NCI-H748 treated with DMSO at 0.1 percent for 48 hours (cell line): ENCODE data around the gene SMIM26.

Source experiments
- DNase-seq: peaks from one replicate; lab custom pipeline; 2025; lab: John Stamatoyannopoulos, UW

Gene SMIM26

DNA sequence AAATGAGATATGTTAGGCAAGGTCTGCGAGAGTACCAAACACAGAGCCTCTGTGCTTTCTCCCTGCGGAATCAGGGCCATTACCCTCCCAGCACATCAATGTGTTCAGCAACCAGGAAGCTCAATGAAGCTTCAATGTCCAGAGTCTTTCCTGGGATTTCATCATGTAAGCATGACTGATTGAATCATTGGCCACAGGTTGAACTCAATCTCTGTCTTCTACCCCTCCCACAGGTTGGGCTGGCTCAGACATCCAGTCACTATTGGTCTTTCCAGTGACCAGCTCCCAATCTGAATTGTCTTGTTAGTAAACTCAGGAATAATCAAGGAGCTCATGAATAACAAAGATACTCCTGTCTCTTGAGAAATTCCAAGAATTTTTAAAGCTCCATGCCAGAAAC lies 17.9 kb downstream of the SMIM26 start:
- no peak for DNase-seq

DNA sequence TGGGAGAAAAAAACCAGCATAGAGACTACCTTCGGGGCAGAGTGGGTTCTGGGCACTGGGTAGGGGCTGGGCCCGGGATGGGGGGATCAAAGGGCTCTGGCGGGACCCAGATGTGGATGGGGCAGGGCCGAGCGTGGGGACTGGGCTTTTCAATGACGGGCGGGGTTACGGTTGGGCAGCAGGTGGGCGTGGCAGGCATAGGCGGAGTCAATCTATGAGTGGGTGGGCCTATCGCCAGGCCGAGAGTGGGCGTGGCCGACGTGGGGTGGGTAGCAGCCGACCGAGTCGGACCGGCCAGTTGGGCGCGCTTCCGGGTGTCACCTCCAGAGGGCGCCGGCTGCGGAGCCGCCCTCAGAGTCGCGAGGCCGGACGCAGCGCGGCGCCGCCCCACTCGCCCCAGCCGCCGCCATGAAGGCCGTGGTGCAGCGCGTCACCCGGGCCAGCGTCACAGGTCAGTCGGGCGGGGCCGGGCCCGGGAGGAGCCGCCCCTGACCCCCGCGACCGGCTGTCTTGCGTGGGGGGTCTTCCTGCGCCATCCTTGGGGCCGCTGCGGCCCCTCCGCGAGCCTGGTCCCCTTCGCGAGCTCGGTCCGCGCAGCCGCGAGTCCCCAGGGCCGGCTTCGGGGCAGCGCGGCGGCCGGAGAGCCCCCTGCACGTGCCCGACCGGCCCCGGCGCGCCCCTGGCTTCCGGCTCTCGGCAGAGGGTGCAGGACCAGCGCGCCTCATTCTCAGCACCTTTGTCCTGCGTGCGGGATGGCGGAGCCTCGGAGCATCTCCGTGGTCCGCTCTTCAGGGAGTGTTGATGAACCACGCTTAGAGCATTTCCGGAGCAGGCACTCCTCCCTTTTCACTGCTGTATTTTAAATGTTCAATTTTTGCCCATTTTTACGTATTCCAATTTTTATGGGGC lies 20.7 kb downstream of the SMIM26 start, which contains the start of gene DTD1:
DTD1 (plus strand) TSS at position 390 of the 909 bp plus-strand sequence; CDS start at position 409, 19 bp downstream.
- peak; percentile 95 for DNase-seq

GRCh38 chr20:18588574-18588933 lies 21.3 kb downstream of the SMIM26 start:
- no peak for DNase-seq

- DNase-seq = no peak
Observed at GRCh38 chr20:18589941-18590674, 22.9 kb downstream of the SMIM26 start.

GRCh38 chr20:18596270-18596669 lies 29.0 kb downstream of the SMIM26 start:
- DNase-seq = no peak

GRCh38 chr20:18609741-18610140 lies 42.5 kb downstream of the SMIM26 start:
- no peak for DNase-seq

DNA sequence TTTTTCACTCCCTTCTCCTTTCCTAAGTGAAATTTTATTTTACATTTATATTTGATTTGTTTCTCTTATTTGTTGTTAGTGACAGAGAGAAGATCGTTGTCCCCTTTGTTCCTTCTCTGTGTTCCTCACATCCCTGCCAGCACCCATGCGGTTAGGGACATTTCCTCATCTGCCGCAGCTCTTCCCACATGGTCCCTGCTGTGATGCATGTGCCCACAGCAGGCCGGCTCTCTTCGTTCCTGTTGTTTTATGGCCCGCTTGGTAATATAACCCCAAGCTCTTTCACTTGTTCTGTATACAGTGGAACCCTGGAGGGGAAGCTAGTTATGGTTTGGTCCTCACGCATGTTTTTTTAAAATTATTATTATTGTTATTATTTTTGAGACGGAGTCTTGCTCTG lies 44.3 kb downstream of the SMIM26 start:
- no peak for DNase-seq

DNA sequence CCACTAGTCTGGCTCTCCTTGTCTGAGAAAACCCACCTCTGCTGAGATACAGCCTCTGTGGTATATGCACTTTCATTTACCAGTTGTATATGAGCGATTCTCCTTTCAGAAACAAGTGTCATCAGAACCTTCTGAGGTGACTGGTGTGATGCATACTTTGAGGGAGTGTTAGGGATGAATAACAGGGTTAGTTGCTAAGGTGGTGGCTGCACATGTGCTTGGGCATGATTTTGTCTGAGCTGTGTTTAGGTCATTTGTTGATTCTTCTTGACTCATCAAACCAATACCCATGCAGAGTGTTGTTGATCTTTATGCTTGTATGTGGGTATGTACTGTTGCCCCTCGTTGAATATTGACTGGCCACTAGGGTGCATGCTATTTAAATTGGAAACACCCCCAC lies 46.3 kb downstream of the SMIM26 start:
- no peak for DNase-seq

DNA sequence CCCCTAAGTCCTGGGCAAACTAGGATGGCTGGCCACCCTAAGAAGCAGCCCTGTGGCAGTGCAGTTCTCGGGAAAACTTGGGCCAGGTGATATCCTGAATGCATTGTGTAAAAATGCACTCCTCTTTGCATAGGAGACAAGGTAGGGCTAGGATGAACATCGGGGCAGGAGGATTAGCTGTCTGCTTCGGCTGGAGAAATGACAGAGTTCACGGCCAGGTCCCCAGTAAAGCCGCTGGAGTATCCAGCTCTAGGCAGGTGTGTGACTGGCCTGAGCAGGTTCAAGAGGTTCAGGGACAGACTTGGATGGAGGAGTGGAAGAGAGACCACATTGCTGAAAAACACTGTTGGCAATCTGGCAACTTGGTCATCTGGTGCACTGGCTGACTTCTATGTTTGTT lies 47.0 kb downstream of the SMIM26 start:
- no peak for DNase-seq

- DNase-seq = no peak
Observed at GRCh38 chr20:18615020-18615650, 47.9 kb downstream of the SMIM26 start.
